Astrocyte (in vitro differentiated cells and primary cell): Measurements from ENCODE around the gene MCUR1. TPM values are rescaled to one million over a fixed set of nuclear protein-coding genes. Genes with fewer than 3 reads are reported as not detected.

ENCODE experiments used
- DNase-seq: peaks from one replicate; pipeline ENCODE4 v3.0.0-alpha.2; 2010; ENCODE audit warnings: low read depth
- FAIRE-seq: peaks from 2 replicates; lab custom pipeline; 2011; peaks lifted over from hg19 to GRCh38; lab: Jason Lieb, UNC
- H2AFZ ChIP-seq: 2 replicates; pipeline ENCODE4 v1.6.0; 2012; ENCODE audit warnings: low read depth, low read length, inconsistent platforms
- H3K27ac ChIP-seq: 2 replicates; pipeline ENCODE4 v1.5.1; 2011; ENCODE audit warnings: low read depth, low read length, inconsistent platforms
- H3K27me3 ChIP-seq: 2 replicates; pipeline ENCODE4 v1.6.0; 2011; ENCODE audit warnings: low read length, inconsistent platforms; ENCODE audit not compliant: insufficient read depth
- H3K36me3 ChIP-seq: 2 replicates; pipeline ENCODE4 v1.5.1; 2011; ENCODE audit warnings: low read length, inconsistent platforms; ENCODE audit not compliant: insufficient read depth
- H3K4me1 ChIP-seq: 2 replicates; pipeline ENCODE4 v1.5.1; 2011; ENCODE audit warnings: low read length, inconsistent platforms; ENCODE audit not compliant: insufficient read depth
- H3K4me2 ChIP-seq: 2 replicates; pipeline ENCODE4 v1.6.0; 2012; ENCODE audit warnings: low read length, inconsistent platforms
- H3K4me3 ChIP-seq: 2 replicates; pipeline ENCODE4 v1.5.1; 2011; ENCODE audit warnings: low read depth, mild to moderate bottlenecking, low read length, inconsistent platforms; ENCODE audit not compliant: insufficient read depth
- H3K79me2 ChIP-seq: 2 replicates; pipeline ENCODE4 v1.6.0; 2012; ENCODE audit warnings: mild to moderate bottlenecking, low read length, inconsistent platforms; ENCODE audit not compliant: insufficient read depth
- H3K9ac ChIP-seq: 2 replicates; pipeline ENCODE4 v1.6.0; 2012; ENCODE audit warnings: mild to moderate bottlenecking, low read length, inconsistent platforms
- H3K9me3 ChIP-seq: 2 replicates; pipeline ENCODE4 v1.5.1; 2012; ENCODE audit warnings: low read depth, mild to moderate bottlenecking, low read length, inconsistent platforms; ENCODE audit not compliant: insufficient read depth
- H4K20me1 ChIP-seq: 2 replicates; pipeline ENCODE4 v1.6.0; 2012; ENCODE audit warnings: low read length, inconsistent platforms; ENCODE audit not compliant: insufficient read depth
- H3K27ac Mint-ChIP-seq: one replicate; pipeline ENCODE4 v1.8.0; 2021; ENCODE audit warnings: mild to moderate bottlenecking, mixed read lengths; ENCODE audit not compliant: unreplicated experiment
- H3K27me3 Mint-ChIP-seq: one replicate; pipeline ENCODE4 v1.8.0; 2021; ENCODE audit warnings: low read depth, mixed read lengths; ENCODE audit not compliant: unreplicated experiment
- H3K36me3 Mint-ChIP-seq: one replicate; pipeline ENCODE4 v1.8.0; 2021; ENCODE audit warnings: low read depth, mixed read lengths; ENCODE audit not compliant: unreplicated experiment
- H3K4me1 Mint-ChIP-seq: one replicate; pipeline ENCODE4 v1.8.0; 2021; ENCODE audit warnings: low read depth, mixed read lengths; ENCODE audit not compliant: unreplicated experiment
- H3K4me3 Mint-ChIP-seq: one replicate; pipeline ENCODE4 v1.8.0; 2021; ENCODE audit warnings: mild to moderate bottlenecking, moderate library complexity, mixed read lengths; ENCODE audit not compliant: unreplicated experiment
- H3K9me3 Mint-ChIP-seq: one replicate; pipeline ENCODE4 v1.8.0; 2021; ENCODE audit warnings: mild to moderate bottlenecking, mixed read lengths; ENCODE audit not compliant: unreplicated experiment
- EZH2 ChIP-seq: IDR thresholded peaks from 2 replicates; pipeline ENCODE4 v1.6.1; 2012; ENCODE audit warnings: mild to moderate bottlenecking, low read length, inconsistent platforms; ENCODE audit not compliant: insufficient read depth
- total RNA-seq: library from RNA; stranded (reverse); gene quantifications from 2 replicates; pipeline ENCODE4 v1.2.1, GENCODE V29; 2021
- TF ChIP-seq, protein P1 (sequence below): IDR thresholded peaks from 2 replicates; pipeline ENCODE4 v1.5.1; 2011; ENCODE audit warnings: low read depth, mild to moderate bottlenecking, inconsistent platforms, low read length, moderate library complexity; ENCODE audit not compliant: insufficient read depth

The MCUR1 gene
- total RNA-seq, 1 donor from 2014 or later = 21.5 TPM

DNA sequence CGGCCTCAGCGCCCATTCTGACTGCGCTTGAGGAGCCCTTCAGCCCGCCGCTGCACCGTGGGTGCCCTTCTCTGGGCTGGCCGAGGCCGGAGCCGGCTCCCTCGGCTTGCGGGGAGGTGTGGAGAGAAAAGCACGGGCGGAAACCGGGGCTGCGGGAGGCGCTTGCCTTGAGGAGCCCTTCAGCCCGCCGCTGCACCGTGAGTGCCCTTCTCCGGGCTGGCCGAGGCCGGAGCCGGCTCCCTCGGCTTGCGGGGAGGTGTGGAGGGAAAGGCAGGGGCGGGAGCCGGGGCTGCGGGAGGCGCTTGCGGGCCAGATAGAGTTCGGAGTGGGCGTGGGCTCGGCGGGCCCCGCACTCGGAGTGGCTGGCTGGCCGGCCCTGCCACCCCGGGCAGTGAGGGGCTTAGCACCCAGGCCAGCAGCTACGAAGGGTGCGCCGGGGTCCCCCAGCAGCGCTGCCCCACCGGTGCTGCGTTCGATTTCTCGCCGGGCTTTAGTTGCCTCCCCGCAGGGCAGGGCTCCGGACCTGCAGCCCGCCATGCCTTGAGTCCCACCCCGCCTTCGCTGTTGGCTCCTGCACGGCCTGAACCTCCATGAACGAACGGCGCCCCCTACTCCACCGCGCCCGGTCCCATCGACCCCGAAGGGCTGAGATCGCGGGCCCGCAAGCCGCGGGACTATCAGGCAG, 45.7 kb upstream of the MCUR1 start:
- no peak for FAIRE-seq
- peak overlapping the region; percentile 42 for H3K4me3 ChIP-seq
- H3K4me1 Mint-ChIP-seq = peaks cover 5% of the 10 kb centered on the region
- no peak overlapping the region for H3K27ac ChIP-seq
- no peak for DNase-seq
- no peaks in the 10 kb centered on the region for H3K36me3 Mint-ChIP-seq
- no peaks in the 10 kb centered on the region for H3K36me3 ChIP-seq
- no peak overlapping the region for H3K27ac Mint-ChIP-seq
- no peaks in the 10 kb centered on the region for H3K79me2 ChIP-seq
- H3K9ac ChIP-seq = no peak overlapping the region
- no peaks in the 10 kb centered on the region for H3K9me3 ChIP-seq
- no peaks in the 10 kb centered on the region for H4K20me1 ChIP-seq
- H3K4me2 ChIP-seq = peak overlapping the region; percentile 84
- H3K9me3 Mint-ChIP-seq = peaks cover 4% of the 10 kb centered on the region
- H3K27me3 Mint-ChIP-seq = peaks cover 13% of the 10 kb centered on the region
- H3K4me3 Mint-ChIP-seq = peak overlapping the region; percentile 45
- H3K4me1 ChIP-seq = no peaks in the 10 kb centered on the region
- TF ChIP-seq, protein P1, sequence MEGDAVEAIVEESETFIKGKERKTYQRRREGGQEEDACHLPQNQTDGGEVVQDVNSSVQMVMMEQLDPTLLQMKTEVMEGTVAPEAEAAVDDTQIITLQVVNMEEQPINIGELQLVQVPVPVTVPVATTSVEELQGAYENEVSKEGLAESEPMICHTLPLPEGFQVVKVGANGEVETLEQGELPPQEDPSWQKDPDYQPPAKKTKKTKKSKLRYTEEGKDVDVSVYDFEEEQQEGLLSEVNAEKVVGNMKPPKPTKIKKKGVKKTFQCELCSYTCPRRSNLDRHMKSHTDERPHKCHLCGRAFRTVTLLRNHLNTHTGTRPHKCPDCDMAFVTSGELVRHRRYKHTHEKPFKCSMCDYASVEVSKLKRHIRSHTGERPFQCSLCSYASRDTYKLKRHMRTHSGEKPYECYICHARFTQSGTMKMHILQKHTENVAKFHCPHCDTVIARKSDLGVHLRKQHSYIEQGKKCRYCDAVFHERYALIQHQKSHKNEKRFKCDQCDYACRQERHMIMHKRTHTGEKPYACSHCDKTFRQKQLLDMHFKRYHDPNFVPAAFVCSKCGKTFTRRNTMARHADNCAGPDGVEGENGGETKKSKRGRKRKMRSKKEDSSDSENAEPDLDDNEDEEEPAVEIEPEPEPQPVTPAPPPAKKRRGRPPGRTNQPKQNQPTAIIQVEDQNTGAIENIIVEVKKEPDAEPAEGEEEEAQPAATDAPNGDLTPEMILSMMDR = no peak
- peak; percentile 43 for TF ChIP-seq EZH2
- peak overlapping the region; percentile 80 for H2AFZ ChIP-seq
- H3K27me3 ChIP-seq = no peaks in the 10 kb centered on the region

DNA sequence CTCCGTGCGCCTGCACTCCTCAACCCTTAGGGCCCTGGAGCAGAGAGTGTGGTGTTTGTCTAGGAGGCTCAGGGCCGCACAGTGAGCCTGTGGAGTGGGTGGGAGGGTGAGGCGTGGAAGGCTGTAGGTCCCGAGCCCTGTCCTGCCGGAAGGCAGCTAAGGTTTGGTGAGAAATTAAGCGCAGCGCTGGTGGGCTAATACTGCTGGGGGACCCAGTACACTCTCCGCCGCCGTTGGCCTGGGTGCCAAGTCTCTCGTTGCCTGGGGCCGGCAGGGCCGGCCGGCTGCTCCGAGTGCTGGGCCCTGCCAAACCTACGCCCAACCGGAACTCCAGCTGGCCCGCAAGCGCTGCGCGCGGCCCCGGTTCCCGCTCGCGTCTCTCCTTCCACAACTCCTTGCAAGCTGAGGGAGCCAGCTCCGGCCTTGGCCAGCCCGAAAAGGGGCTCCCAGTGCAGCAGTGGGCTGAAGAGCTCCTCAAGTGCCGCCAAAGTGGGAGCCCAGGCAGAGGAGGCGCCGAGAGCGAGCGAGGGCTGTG, 40.4 kb upstream of the MCUR1 start:
- Histone ChIP-seq H2AFZ (no peak overlapping the region), H3K4me3 (no peak overlapping the region), H3K27me3 (no peaks in the 10 kb centered on the region), H3K4me2 (no peak overlapping the region), H3K9me3 (no peaks in the 10 kb centered on the region), H3K79me2 (no peaks in the 10 kb centered on the region), H3K27ac (no peak overlapping the region), H3K9ac (no peak overlapping the region), H3K36me3 (no peaks in the 10 kb centered on the region), H3K4me1 (no peaks in the 10 kb centered on the region), H4K20me1 (no peaks in the 10 kb centered on the region)
- Mint-ChIP-seq H3K27ac (no peak overlapping the region), H3K36me3 (no peaks in the 10 kb centered on the region), H3K4me3 (no peak overlapping the region), H3K9me3 (no peaks in the 10 kb centered on the region), H3K4me1 (no peaks in the 10 kb centered on the region), H3K27me3 (peaks cover 8% of the 10 kb centered on the region)
- no peak for TF ChIP-seq EZH2
- TF ChIP-seq, protein P1 = no peak
- DNase-seq (no peak), FAIRE-seq (no peak)

GRCh38 chr6:13853871-13854270, 39.5 kb upstream of the MCUR1 start:
- H3K36me3 Mint-ChIP-seq = no peaks in the 10 kb centered on the region
- H3K4me3 Mint-ChIP-seq = no peak overlapping the region
- no peaks in the 10 kb centered on the region for H3K27me3 ChIP-seq

More at GRCh38 chr6:13853871-13854270, 39.5 kb upstream of the MCUR1 start:
- no peaks in the 10 kb centered on the region for H3K9me3 ChIP-seq
- no peak overlapping the region for H3K4me2 ChIP-seq
- H4K20me1 ChIP-seq = no peaks in the 10 kb centered on the region
- no peak overlapping the region for H3K27ac ChIP-seq
- H3K4me1 Mint-ChIP-seq = no peaks in the 10 kb centered on the region
- H3K9ac ChIP-seq = no peak overlapping the region
- TF ChIP-seq, protein P1 = no peak
- no peak for TF ChIP-seq EZH2
- no peaks in the 10 kb centered on the region for H3K36me3 ChIP-seq
- DNase-seq (no peak), FAIRE-seq (no peak)
- H3K79me2 ChIP-seq = no peaks in the 10 kb centered on the region
- no peak overlapping the region for H2AFZ ChIP-seq
- no peak overlapping the region for H3K4me3 ChIP-seq
- no peaks in the 10 kb centered on the region for H3K9me3 Mint-ChIP-seq
- H3K27ac Mint-ChIP-seq = no peak overlapping the region
- H3K4me1 ChIP-seq = no peaks in the 10 kb centered on the region
- peaks cover 1% of the 10 kb centered on the region for H3K27me3 Mint-ChIP-seq
